Measurements from ENCODE around the gene FERMT3. TPM values are rescaled to one million over a fixed set of nuclear protein-coding genes. Genes with fewer than 3 reads are reported as not detected.

The FERMT3 gene
- total RNA-seq, 1 donor from 2014 or later: 5.4 TPM

GRCh38 chr11:64230171-64230984, 23.9 kb downstream of the FERMT3 start, which contains the start of gene DNAJC4:
DNAJC4 (plus strand) TSS chr11:64230548; CDS start chr11:64230855, 307 bp downstream.
- Histone ChIP-seq H3K4me1 (peaks cover 87% of the 10 kb centered on the region), H3K27me3 (ENCODE audit: low read depth) (no peaks in the 10 kb centered on the region)
- intact Hi-C loops (cut with micrococcal nuclease): no loop called here

DNA sequence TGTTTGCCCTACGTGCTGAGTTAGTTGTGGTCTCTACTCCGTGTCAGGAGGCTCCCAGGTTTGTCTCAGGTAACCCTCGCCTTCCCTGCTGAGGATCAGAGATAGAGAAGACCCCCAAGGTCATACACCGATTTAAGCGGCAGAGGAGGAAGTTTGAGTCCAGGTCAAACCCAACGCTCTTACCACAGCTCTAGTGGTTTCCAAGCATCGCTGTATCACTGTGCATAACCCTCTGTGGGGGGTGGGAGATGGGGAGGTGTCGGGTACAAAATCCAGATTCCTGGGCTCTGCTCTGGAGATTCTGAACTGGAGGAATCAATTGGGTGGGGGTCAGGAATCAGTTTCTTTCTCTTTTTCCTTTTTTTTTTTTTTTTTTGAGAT, 24.5 kb downstream of the FERMT3 start:
- Histone ChIP-seq H3K27me3 (ENCODE audit: low read depth) (no peaks in the 10 kb centered on the region), H3K36me3 (no peaks in the 10 kb centered on the region), H3K9me3 (replicated peaks) (no peaks in the 10 kb centered on the region), H3K4me1 (peaks cover 87% of the 10 kb centered on the region), H3K27ac (replicated peaks) (peak overlapping the region; percentile 96), H3K4me3 (peak overlapping the region; percentile 81)
- no peak for DNase-seq
- no peak for TF ChIP-seq CTCF (IDR thresholded peaks at IDR 0.05; ENCODE audit: borderline replicate concordance)
- intact Hi-C loops (cut with micrococcal nuclease): no loop called here

More at GRCh38 chr11:64230171-64230984, 23.9 kb downstream of the FERMT3 start, which contains the start of gene DNAJC4:
- DNase-seq: peak; percentile 93
- no peaks in the 10 kb centered on the region for H3K36me3 ChIP-seq
- H3K27ac ChIP-seq (replicated peaks): peak within 1 kb of the TSS; percentile 96
- H3K9me3 ChIP-seq (replicated peaks): no peaks in the 10 kb centered on the region
- no peak for TF ChIP-seq CTCF (IDR thresholded peaks at IDR 0.05; ENCODE audit: borderline replicate concordance)
- peak within 1 kb of the TSS; percentile 81 for H3K4me3 ChIP-seq

GRCh38 chr11:64231546-64231945, 25.0 kb downstream of the FERMT3 start:
- peak overlapping the region; percentile 96 for H3K27ac ChIP-seq (replicated peaks)
- no peaks in the 10 kb centered on the region for H3K9me3 ChIP-seq (replicated peaks)
- H3K36me3 ChIP-seq: no peaks in the 10 kb centered on the region
- peak overlapping the region; percentile 81 for H3K4me3 ChIP-seq
- DNase-seq: no peak
- H3K27me3 ChIP-seq (ENCODE audit: low read depth): no peaks in the 10 kb centered on the region
- TF ChIP-seq CTCF (IDR thresholded peaks at IDR 0.05; ENCODE audit: borderline replicate concordance): no peak
- intact Hi-C loops (cut with micrococcal nuclease): no loop called here
- H3K4me1 ChIP-seq: peaks cover 89% of the 10 kb centered on the region

DNA sequence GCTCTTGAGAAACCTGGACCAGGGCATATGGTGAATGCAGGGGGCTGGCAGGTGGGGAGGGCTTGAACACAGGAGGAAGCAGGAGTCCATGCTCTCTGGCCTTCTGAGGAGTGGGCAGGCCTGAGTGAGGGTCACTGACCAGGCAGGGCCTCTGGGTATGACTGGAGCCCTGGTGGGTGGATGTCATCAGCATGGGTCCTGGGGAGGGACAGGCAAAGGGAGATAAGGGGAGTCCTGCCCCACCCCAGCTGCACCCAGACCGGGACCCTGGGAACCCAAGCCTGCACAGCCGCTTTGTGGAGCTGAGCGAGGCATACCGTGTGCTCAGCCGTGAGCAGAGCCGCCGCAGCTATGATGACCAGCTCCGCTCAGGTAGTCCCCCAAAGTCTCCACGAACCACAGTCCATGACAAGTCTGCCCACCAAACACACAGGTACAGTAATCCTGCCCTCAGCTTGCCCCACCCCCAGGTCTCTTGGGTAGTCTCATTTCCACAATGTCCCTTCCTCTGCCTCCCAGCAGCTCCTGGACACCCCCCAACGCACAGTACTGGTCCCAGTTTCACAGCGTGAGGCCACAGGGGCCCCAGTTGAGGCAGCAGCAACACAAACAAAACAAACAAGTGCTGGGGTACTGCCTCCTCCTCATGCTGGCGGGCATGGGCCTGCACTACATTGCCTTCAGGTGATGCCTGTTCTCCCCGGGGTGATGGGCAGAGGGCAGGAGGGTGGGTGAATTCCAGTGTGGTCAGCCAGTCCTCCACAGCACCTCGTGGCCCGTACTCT, 25.9 kb downstream of the FERMT3 start:
- H3K27ac ChIP-seq (replicated peaks): peak overlapping the region; percentile 30
- no peak for TF ChIP-seq CTCF (IDR thresholded peaks at IDR 0.05; ENCODE audit: borderline replicate concordance)
- no peak for DNase-seq
- H3K4me1 ChIP-seq: peaks cover 86% of the 10 kb centered on the region
- no peaks in the 10 kb centered on the region for H3K27me3 ChIP-seq (ENCODE audit: low read depth)
- H3K9me3 ChIP-seq (replicated peaks): no peaks in the 10 kb centered on the region
- no peak overlapping the region for H3K4me3 ChIP-seq
- intact Hi-C loops (cut with micrococcal nuclease): no loop called here
- H3K36me3 ChIP-seq: peaks cover 3% of the 10 kb centered on the region

- intact Hi-C loops (cut with micrococcal nuclease): no loop called here
- TF ChIP-seq CTCF (IDR thresholded peaks at IDR 0.05; ENCODE audit: borderline replicate concordance): no peak
- Histone ChIP-seq H3K9me3 (replicated peaks) (no peaks in the 10 kb centered on the region), H3K4me3 (no peak overlapping the region), H3K27ac (replicated peaks) (no peak overlapping the region), H3K4me1 (peaks cover 83% of the 10 kb centered on the region), H3K27me3 (ENCODE audit: low read depth) (no peaks in the 10 kb centered on the region), H3K36me3 (peaks cover 9% of the 10 kb centered on the region)
- no peak for DNase-seq
These were observed 26.4 kb downstream of the FERMT3 start for GRCh38 chr11:64232967-64233315.

Data from left ventricle myocardium inferior (tissue), 1 donor.